ENCODE measurements around the gene RAD54L2.

DNA sequence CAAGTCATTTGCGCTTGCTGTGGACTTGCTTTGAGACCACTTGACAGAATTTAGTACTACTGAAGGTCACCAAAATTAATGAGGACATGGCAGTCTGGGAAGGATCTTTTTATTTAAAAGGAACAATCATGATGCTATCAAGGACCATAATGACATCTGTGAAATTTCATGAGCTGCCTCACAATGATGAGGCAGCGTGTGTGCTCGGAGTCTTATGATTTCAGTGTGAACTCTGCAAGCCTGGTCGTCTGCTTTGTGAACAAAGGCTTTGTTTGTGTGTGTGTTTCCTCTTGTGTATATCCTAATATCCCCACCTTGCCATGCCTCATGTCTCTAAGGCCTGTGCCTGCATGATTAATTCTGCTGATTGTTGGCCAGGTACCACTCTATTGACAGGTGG is 46.7 kb downstream of the RAD54L2 start:
- TF ChIP-seq, protein P1, sequence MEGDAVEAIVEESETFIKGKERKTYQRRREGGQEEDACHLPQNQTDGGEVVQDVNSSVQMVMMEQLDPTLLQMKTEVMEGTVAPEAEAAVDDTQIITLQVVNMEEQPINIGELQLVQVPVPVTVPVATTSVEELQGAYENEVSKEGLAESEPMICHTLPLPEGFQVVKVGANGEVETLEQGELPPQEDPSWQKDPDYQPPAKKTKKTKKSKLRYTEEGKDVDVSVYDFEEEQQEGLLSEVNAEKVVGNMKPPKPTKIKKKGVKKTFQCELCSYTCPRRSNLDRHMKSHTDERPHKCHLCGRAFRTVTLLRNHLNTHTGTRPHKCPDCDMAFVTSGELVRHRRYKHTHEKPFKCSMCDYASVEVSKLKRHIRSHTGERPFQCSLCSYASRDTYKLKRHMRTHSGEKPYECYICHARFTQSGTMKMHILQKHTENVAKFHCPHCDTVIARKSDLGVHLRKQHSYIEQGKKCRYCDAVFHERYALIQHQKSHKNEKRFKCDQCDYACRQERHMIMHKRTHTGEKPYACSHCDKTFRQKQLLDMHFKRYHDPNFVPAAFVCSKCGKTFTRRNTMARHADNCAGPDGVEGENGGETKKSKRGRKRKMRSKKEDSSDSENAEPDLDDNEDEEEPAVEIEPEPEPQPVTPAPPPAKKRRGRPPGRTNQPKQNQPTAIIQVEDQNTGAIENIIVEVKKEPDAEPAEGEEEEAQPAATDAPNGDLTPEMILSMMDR (IDR thresholded peaks at IDR 0.05), result no peak
- no peak for TF ChIP-seq POLR2A (IDR thresholded peaks at IDR 0.05)
